ENCODE data around the gene SPAAR.

DNA sequence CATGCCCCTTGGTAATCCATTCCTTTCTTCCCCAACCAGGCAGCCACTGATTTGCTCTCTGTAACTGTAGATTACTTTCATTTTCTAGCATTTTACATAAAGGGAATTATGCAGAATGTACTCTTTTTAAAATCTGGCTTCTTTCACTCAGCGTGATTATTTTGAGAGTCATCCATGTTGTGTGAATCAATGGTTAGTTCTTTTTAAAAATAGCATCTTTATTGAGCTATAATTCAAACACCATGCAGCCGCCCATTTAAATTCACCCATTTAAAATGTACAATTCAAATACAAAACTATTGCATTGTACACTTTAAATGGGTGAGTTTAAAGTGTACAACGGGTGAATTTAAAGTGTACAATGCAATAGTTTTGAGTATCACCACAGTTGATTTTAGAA lies 36.8 kb upstream of the SPAAR start:
- TF ChIP-seq, protein P1, sequence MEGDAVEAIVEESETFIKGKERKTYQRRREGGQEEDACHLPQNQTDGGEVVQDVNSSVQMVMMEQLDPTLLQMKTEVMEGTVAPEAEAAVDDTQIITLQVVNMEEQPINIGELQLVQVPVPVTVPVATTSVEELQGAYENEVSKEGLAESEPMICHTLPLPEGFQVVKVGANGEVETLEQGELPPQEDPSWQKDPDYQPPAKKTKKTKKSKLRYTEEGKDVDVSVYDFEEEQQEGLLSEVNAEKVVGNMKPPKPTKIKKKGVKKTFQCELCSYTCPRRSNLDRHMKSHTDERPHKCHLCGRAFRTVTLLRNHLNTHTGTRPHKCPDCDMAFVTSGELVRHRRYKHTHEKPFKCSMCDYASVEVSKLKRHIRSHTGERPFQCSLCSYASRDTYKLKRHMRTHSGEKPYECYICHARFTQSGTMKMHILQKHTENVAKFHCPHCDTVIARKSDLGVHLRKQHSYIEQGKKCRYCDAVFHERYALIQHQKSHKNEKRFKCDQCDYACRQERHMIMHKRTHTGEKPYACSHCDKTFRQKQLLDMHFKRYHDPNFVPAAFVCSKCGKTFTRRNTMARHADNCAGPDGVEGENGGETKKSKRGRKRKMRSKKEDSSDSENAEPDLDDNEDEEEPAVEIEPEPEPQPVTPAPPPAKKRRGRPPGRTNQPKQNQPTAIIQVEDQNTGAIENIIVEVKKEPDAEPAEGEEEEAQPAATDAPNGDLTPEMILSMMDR (optimal IDR thresholded peaks at IDR 0.05 in 1 of 3, IDR thresholded peaks at IDR 0.05 in 1 of 3, conservative IDR thresholded peaks at IDR 0.05 in 1 of 3; ENCODE audit: extremely low read depth in 1 of 3, insufficient read depth in 2 of 3, low read length in 3 of 3) = no peak
- TF ChIP-seq EZH2 (IDR thresholded peaks at IDR 0.05; ENCODE audit: low read length) = no peak
